Measurements from ENCODE around the gene HOXB5.

HOXB5 gene

DNA sequence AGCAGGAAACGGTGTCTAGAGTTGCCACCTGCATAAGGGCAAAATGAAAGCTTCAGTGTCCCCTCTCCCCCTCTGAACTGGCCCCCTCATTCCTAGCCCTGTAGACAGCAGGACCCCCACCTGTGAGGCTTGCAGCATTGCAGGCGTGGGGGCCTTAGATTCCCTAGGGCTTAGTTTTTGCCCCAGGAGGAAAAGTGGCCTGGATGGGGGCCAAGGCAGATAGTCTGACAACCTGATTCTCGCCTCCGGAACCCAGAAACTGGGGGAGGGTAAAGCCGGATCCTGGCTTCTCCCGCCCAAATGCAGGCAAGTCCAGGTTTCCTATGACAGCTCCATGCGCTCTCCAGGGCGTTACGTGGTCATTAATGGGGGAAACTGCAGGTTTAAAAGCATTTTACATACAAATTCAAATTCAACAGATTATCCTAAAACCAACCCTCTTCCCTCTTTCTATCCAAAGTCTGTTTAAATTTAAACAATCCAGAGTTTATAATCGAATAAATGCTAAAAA is 11.9 kb upstream of the HOXB5 start:
- H3K27ac Mint-ChIP-seq: peak overlapping the region; percentile 100
- H3K36me3 Mint-ChIP-seq (ENCODE audit: low read depth): peaks cover 62% of the 10 kb centered on the region
- H3K9me3 Mint-ChIP-seq: no peaks in the 10 kb centered on the region
- H3K4me3 Mint-ChIP-seq: peak overlapping the region; percentile 99
- TF ChIP-seq, protein P1, sequence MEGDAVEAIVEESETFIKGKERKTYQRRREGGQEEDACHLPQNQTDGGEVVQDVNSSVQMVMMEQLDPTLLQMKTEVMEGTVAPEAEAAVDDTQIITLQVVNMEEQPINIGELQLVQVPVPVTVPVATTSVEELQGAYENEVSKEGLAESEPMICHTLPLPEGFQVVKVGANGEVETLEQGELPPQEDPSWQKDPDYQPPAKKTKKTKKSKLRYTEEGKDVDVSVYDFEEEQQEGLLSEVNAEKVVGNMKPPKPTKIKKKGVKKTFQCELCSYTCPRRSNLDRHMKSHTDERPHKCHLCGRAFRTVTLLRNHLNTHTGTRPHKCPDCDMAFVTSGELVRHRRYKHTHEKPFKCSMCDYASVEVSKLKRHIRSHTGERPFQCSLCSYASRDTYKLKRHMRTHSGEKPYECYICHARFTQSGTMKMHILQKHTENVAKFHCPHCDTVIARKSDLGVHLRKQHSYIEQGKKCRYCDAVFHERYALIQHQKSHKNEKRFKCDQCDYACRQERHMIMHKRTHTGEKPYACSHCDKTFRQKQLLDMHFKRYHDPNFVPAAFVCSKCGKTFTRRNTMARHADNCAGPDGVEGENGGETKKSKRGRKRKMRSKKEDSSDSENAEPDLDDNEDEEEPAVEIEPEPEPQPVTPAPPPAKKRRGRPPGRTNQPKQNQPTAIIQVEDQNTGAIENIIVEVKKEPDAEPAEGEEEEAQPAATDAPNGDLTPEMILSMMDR (IDR thresholded peaks at IDR 0.05): no peak
- peaks cover 3% of the 10 kb centered on the region for H3K27me3 Mint-ChIP-seq (ENCODE audit: low read depth, poor library complexity)
- peaks cover 63% of the 10 kb centered on the region for H3K4me1 Mint-ChIP-seq
- no peak for DNase-seq

DNA sequence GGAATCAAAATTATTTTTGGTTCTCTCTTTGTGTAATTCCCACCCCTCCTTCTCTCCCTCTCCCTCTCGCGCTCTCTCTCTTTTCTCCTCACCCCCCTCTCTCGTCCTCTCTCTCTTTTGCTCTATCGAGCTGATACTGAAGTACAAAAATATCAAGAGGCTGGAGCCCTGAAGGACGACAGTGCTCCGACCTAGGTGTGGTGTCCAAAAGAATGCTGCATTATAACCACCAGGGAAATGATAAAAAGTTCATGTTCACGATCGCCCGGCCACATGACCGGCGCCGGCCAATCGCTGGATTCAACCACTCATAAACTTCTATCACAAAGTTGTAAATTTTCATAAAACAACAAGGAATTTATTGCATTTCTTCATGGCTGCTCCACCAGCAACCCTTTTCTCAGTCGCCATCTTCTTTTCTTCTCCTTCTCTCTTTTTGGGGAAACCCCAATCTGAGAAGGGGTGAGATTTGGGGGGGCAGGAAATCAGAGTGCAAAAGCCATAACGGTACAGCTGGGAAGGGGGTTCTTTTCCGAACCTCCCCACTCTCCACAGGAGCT is 11.3 kb upstream of the HOXB5 start, which contains the start of gene HOXB6:
HOXB6 (minus strand) TSS at position 217 of the 560 bp plus-strand sequence. CDS start 6,836 bp downstream, outside the sequence.
- Mint-ChIP-seq H3K27ac (peak within 1 kb of the TSS; percentile 100), H3K36me3 (ENCODE audit: low read depth) (peaks cover 68% of the 10 kb centered on the region), H3K9me3 (no peaks in the 10 kb centered on the region), H3K27me3 (ENCODE audit: low read depth, poor library complexity) (peaks cover 3% of the 10 kb centered on the region), H3K4me3 (peak within 1 kb of the TSS; percentile 99), H3K4me1 (peaks cover 69% of the 10 kb centered on the region)
- DNase-seq: peak; percentile 62
- TF ChIP-seq, protein P1 (IDR thresholded peaks at IDR 0.05): no peak

DNA sequence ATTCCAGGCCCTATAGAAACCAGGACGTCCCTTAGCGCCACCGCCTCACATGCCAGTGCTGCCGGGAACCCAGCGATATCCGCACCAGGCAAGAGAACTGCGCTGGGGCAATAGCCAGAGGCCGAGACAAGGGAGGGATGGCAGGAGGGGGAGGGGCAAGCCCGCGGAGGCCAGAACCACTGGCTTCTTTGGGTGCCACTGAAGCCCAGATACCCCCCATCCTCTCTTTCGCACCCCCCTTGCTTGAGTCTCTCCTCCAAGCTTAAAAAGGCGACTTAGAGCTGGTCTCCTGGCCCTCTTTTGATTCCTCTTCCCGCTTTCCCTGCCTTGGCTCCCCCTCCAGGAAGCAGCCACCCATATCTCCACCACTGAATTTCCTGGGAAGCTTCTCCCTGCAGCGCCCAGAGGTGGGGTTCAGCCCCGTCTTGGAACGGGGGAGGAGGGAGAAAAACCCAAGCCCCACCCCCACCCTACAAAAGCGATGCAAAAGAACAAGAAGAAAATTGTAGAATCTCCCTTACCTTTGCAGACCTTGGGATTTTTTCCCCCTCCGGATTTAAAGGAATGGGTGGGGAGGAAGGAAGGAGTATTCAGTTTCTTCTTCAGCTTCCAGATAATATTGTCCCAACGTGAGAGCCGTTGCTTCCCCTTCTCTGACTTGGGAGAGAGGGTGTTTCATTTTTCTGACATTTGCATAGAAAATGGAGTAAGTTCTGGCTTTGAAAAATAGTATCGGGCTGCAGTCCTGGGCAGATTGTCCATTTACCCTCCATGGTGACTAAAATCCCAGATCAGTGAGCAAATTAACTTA is 10.6 kb upstream of the HOXB5 start:
- peak overlapping the region; percentile 99 for H3K4me3 Mint-ChIP-seq
- TF ChIP-seq, protein P1 (IDR thresholded peaks at IDR 0.05): no peak
- no peaks in the 10 kb centered on the region for H3K9me3 Mint-ChIP-seq
- H3K36me3 Mint-ChIP-seq (ENCODE audit: low read depth): peaks cover 75% of the 10 kb centered on the region
- H3K4me1 Mint-ChIP-seq: peaks cover 70% of the 10 kb centered on the region
- peak; percentile 57 for DNase-seq
- peak overlapping the region; percentile 100 for H3K27ac Mint-ChIP-seq
- H3K27me3 Mint-ChIP-seq (ENCODE audit: low read depth, poor library complexity): peaks cover 5% of the 10 kb centered on the region

DNA sequence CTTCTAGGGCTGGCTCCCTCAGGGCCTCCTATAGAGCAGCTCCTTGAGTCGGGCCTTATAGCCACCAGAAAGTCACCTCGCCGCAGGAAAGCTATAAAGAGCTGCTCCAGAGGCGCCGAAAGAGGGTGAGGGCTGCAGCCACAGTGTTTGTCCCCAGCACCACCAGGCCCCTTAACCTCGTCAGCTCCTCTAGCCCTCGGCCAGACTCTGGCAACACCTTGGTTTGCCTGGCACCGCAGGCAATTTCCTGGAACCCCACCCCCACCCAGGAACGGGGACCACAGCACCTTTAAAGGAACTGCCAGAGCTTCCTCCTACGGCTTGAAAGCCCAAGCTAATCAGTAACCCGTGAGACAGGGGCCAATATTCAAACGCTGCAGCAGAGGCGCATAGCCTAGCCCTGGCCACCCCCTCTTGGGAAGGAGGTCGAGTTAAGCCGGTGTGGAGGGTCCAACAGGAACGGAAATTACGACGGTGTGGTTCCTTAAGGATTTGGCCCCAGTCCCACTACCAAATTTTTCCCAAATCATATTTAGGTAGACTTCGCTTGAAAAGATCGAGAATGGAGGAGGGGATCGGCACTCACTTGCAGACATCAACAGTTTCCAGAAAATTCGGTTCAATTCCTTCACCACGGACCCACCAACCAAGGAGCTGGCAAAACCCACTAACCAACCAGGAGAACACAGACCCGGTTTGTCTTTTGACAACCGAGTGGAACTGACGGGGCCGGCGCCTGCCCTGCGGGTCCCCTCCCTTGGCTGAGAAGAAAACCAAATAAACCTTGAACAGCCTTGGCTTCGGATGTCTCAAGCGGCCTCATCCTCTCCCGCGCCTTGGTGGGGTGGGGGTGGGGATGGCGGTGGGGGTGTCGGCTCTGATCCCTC is 8.2 kb upstream of the HOXB5 start:
- H3K27ac Mint-ChIP-seq: peak overlapping the region; percentile 100
- peak overlapping the region; percentile 99 for H3K4me3 Mint-ChIP-seq

DNA sequence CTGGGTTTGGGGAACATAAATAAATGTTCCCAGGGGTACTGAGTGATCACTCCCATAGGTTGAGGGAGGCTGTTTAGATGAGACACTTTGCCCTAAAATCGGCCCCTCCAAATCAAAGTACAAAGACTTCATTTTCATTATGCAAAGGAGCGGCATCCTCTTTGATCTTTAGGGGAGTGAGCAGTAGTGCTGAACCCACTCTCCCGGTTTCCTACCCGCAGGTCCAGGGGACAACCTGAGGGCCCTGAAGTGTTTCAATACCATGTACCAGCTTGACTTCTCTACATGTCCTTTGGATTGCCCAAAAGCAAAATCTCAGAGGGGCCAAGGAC is 7.6 kb upstream of the HOXB5 start:
- peak overlapping the region; percentile 100 for H3K27ac Mint-ChIP-seq
- peaks cover 10% of the 10 kb centered on the region for H3K27me3 Mint-ChIP-seq (ENCODE audit: low read depth, poor library complexity)

More for the DNA sequence above, 8.2 kb upstream of the HOXB5 start:
- peaks cover 61% of the 10 kb centered on the region for H3K4me1 Mint-ChIP-seq
- peaks cover 89% of the 10 kb centered on the region for H3K36me3 Mint-ChIP-seq (ENCODE audit: low read depth)
- no peaks in the 10 kb centered on the region for H3K9me3 Mint-ChIP-seq
- DNase-seq: no peak
- peaks cover 10% of the 10 kb centered on the region for H3K27me3 Mint-ChIP-seq (ENCODE audit: low read depth, poor library complexity)
- TF ChIP-seq, protein P1 (IDR thresholded peaks at IDR 0.05): no peak

More for the DNA sequence above, 7.6 kb upstream of the HOXB5 start:
- Mint-ChIP-seq H3K9me3 (no peaks in the 10 kb centered on the region), H3K36me3 (ENCODE audit: low read depth) (peaks cover 89% of the 10 kb centered on the region), H3K4me1 (peaks cover 58% of the 10 kb centered on the region), H3K4me3 (peak overlapping the region; percentile 99)
- no peak for DNase-seq
- TF ChIP-seq, protein P1 (IDR thresholded peaks at IDR 0.05): no peak
